ENCODE results near the gene MRPL28.

GRCh38 chr16:369866-370436 is 387 bp downstream of the MRPL28 start:
- TF ChIP-seq, protein P1, sequence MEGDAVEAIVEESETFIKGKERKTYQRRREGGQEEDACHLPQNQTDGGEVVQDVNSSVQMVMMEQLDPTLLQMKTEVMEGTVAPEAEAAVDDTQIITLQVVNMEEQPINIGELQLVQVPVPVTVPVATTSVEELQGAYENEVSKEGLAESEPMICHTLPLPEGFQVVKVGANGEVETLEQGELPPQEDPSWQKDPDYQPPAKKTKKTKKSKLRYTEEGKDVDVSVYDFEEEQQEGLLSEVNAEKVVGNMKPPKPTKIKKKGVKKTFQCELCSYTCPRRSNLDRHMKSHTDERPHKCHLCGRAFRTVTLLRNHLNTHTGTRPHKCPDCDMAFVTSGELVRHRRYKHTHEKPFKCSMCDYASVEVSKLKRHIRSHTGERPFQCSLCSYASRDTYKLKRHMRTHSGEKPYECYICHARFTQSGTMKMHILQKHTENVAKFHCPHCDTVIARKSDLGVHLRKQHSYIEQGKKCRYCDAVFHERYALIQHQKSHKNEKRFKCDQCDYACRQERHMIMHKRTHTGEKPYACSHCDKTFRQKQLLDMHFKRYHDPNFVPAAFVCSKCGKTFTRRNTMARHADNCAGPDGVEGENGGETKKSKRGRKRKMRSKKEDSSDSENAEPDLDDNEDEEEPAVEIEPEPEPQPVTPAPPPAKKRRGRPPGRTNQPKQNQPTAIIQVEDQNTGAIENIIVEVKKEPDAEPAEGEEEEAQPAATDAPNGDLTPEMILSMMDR (IDR thresholded peaks at IDR 0.05): no peak
- TF ChIP-seq POLR2A (IDR thresholded peaks at IDR 0.05): no peak

All from heart left ventricle (tissue), 13 donors.